G401 (cell line): Measurements from ENCODE around the gene EP400. TPM values are rescaled to one million over a fixed set of nuclear protein-coding genes. Genes with fewer than 3 reads are reported as not detected.

Source experiments
- DNase-seq: peaks from one replicate; pipeline ENCODE4 v3.0.0-alpha.2; 2015; ENCODE audit warnings: low spot score
- in situ Hi-C: cut with HindIII; loops from 2 replicates; pipeline ENCODE4 v1.10.0; 2016; ENCODE audit warnings: low sequenced_read_pairs, mixed read lengths
- total RNA-seq: library from RNA; depleted of rRNA; stranded (reverse); fragments of >200 nt; shearing (Covaris generic); gene quantifications from 2 replicates; pipeline ENCODE4 v1.2.3, GENCODE V29; 2014

The EP400 gene
- total RNA-seq, 1 experiment from 2014 or later = 5.5 TPM

GRCh38 chr12:131922772-131923171, 27.0 kb upstream of the EP400 start:
- in situ Hi-C loops = no loop called here
- no peak for DNase-seq

GRCh38 chr12:131923260-131923659, 26.5 kb upstream of the EP400 start:
- in situ Hi-C loops = no loop called here
- DNase-seq = no peak

- in situ Hi-C loops = no loop called here
- DNase-seq = no peak
Measured at GRCh38 chr12:131927110-131928079, 22.3 kb upstream of the EP400 start.

- in situ Hi-C loops = no loop called here
- DNase-seq = no peak
Measured at GRCh38 chr12:131928080-131928710, 21.5 kb upstream of the EP400 start.

- peak; percentile 91 for DNase-seq
- in situ Hi-C loops = no loop called here
Measured at GRCh38 chr12:131928711-131929580, 20.8 kb upstream of the EP400 start, which contains the start of gene PUS1. Gene PUS1 (plus strand): TSS chr12:131929276. CDS start chr12:131929723, 447 bp downstream.

GRCh38 chr12:131929581-131930456, 19.9 kb upstream of the EP400 start:
- in situ Hi-C loops = no loop called here
- no peak for DNase-seq

GRCh38 chr12:131930510-131930909, 19.2 kb upstream of the EP400 start:
- in situ Hi-C loops = no loop called here
- no peak for DNase-seq

GRCh38 chr12:131933387-131933786, 16.4 kb upstream of the EP400 start:
- in situ Hi-C loops = no loop called here
- no peak for DNase-seq

- no peak for DNase-seq
- in situ Hi-C loops = no loop called here
Measured at GRCh38 chr12:131934535-131934934, 15.2 kb upstream of the EP400 start.

GRCh38 chr12:131938082-131938481, 11.7 kb upstream of the EP400 start:
- in situ Hi-C loops = no loop called here
- no peak for DNase-seq

GRCh38 chr12:131939007-131939406, 10.7 kb upstream of the EP400 start:
- no peak for DNase-seq
- in situ Hi-C loops = no loop called here

- no peak for DNase-seq
- in situ Hi-C loops = no loop called here
Measured at GRCh38 chr12:131940141-131940547, 9.6 kb upstream of the EP400 start.

- DNase-seq = no peak
- in situ Hi-C loops = no loop called here
Measured at GRCh38 chr12:131941116-131941986, 8.4 kb upstream of the EP400 start.

GRCh38 chr12:131941987-131942341, 7.8 kb upstream of the EP400 start:
- DNase-seq = no peak
- in situ Hi-C loops = no loop called here

- in situ Hi-C loops = no loop called here
- no peak for DNase-seq
Measured at GRCh38 chr12:131942671-131943070, 7.1 kb upstream of the EP400 start.

- DNase-seq = no peak
- in situ Hi-C loops = no loop called here
Measured at GRCh38 chr12:131943389-131943788, 6.4 kb upstream of the EP400 start.

- no peak for DNase-seq
Measured at GRCh38 chr12:131943876-131944275, 5.9 kb upstream of the EP400 start.

More at GRCh38 chr12:131943876-131944275, 5.9 kb upstream of the EP400 start:
- in situ Hi-C loops = no loop called here
